HCT116 (cell line): ENCODE data around the gene PLD6. TPM values are rescaled to one million over a fixed set of nuclear protein-coding genes. Genes with fewer than 3 reads are reported as not detected.
"Not testable (repeated sequence)": the region's sequence is repeated elsewhere in the genome, so short reads cannot be mapped to it uniquely, and the experiment has no call there.

Experiments used
- ATAC-seq: fragments of 200-7000 bp; cut with Tn5 transposase; 2 replicates; pipeline ENCODE4 v1.9.1; 2020; ENCODE audit warnings: mild to moderate bottlenecking, moderate library complexity
- BruUV-seq: library from RNA; stranded (reverse); fragments of 400-500 nt; replicated peaks from 2 replicates; lab custom pipeline; 2021; lab: Mats Ljungman, UMichigan
- CTCF ChIA-PET: fragments of 300-600 bp; sonication (Branson Sonifier 250); formaldehyde crosslinking; loops from one replicate; lab custom pipeline; 2021; ENCODE audit warnings: antibody characterized with exemption; lab: Charles Lee
- POLR2A ChIA-PET: fragments of 300-600, 350-600 bp; sonication (Branson Sonifier 250); formaldehyde crosslinking; loops from one replicate; lab custom pipeline; 2021; ENCODE audit warnings: antibody characterized with exemption; lab: Charles Lee
- RAD21 ChIA-PET, 2 experiments: fragments of 300-600 bp; sonication (Branson Sonifier 250); formaldehyde crosslinking; loops; one replicate each; lab custom pipeline; 2023; ENCODE audit warnings: low total read pairs in 2 of 2; ENCODE audit not compliant: uncharacterized antibody in 2 of 2, unreplicated experiment in 2 of 2, low non-redundant PET in 1 of 2; lab: Charles Lee
- DNase-seq: peaks from one replicate; pipeline ENCODE4 v3.0.0-alpha.2; 2010; ENCODE audit warnings: low read depth, low spot score
- H2AFZ ChIP-seq: fragments of 200-600 bp; shearing (Covaris generic), sonication (generic); 2 replicates; pipeline ENCODE4 v1.6.1; 2017; ENCODE audit warnings: low read depth, mixed run types, mixed read lengths, antibody characterized with exemption, low read length; ENCODE audit not compliant: poor library complexity, severe bottlenecking
- H3K27ac ChIP-seq: 2 replicates; pipeline ENCODE4 v1.5.1; 2012; ENCODE audit warnings: low read depth, low read length
- H3K27me3 ChIP-seq: fragments of 200-600 bp; sonication (generic); 2 replicates; pipeline ENCODE4 v1.6.1; 2016; ENCODE audit warnings: mixed run types, low read length, mixed read lengths; ENCODE audit not compliant: insufficient read depth
- H3K36me3 ChIP-seq, 2 experiments: fragments of 200-500 bp in 1 of 2; fragments of 200-600 bp in 1 of 2; sonication (Bioruptor generic) in 1 of 2; sonication (generic) in 1 of 2; 2 replicates each; pipeline versions ENCODE4 v1.5.1 to v1.6.1; 2014 to 2016; ENCODE audit warnings: low read length in 2 of 2, inconsistent platforms in 1 of 2, mixed read lengths in 1 of 2, mixed run types in 1 of 2; ENCODE audit not compliant: insufficient read depth in 2 of 2, control insufficient read depth in 1 of 2
- H3K4me1 ChIP-seq, 2 experiments: fragments of 200-600 bp in 1 of 2; sonication (generic) in 1 of 2; 2 replicates each; pipeline versions ENCODE4 v1.5.1 to v1.6.1; 2012 to 2017; ENCODE audit warnings: low read length in 2 of 2, inconsistent platforms in 1 of 2, mild to moderate bottlenecking in 1 of 2, mixed read lengths in 1 of 2, mixed run types in 1 of 2, moderate library complexity in 1 of 2; ENCODE audit not compliant: insufficient read depth in 2 of 2, control insufficient read depth in 1 of 2
- H3K4me2 ChIP-seq: fragments of 200-600 bp; sonication (generic); 2 replicates; pipeline ENCODE4 v1.6.1; 2017; ENCODE audit warnings: mixed run types, low read length, mixed read lengths
- H3K4me3 ChIP-seq, 2 experiments: fragments of 200-600 bp in 1 of 2; sonication (generic) in 1 of 2; replicated peaks in 1 of 2; 2 replicates each; pipeline ENCODE4 v1.5.1; 2011 to 2016; ENCODE audit warnings: low read length in 2 of 2, control low read depth in 1 of 2, low read depth in 1 of 2, mild to moderate bottlenecking in 1 of 2, mixed read lengths in 1 of 2, mixed run types in 1 of 2
- H3K79me2 ChIP-seq: fragments of 200-600 bp; sonication (generic); 2 replicates; pipeline ENCODE4 v1.6.1; 2017; ENCODE audit warnings: mild to moderate bottlenecking, mixed run types, low read length, moderate library complexity, mixed read lengths; ENCODE audit not compliant: insufficient read depth
- H3K9ac ChIP-seq: fragments of 200-600 bp; sonication (generic); 2 replicates; pipeline ENCODE4 v1.6.1; 2016; ENCODE audit warnings: low read length, mixed read lengths
- H3K9me2 ChIP-seq: fragments of 200-600 bp; sonication (generic), shearing (Covaris generic); 2 replicates; pipeline ENCODE4 v1.6.1; 2017; ENCODE audit warnings: mixed run types, mild to moderate bottlenecking, moderate library complexity; ENCODE audit not compliant: insufficient read depth
- H3K9me3 ChIP-seq, 2 experiments: fragments of 200-500 bp in 1 of 2; fragments of 200-600 bp in 1 of 2; sonication (Bioruptor generic) in 1 of 2; sonication (generic) in 1 of 2; 2 replicates each; pipeline ENCODE4 v1.6.1; 2014 to 2017; ENCODE audit warnings: low read length in 2 of 2, mixed read lengths in 2 of 2, inconsistent platforms in 1 of 2, low read depth in 1 of 2, mild to moderate bottlenecking in 1 of 2, mixed run types in 1 of 2, moderate library complexity in 1 of 2; ENCODE audit not compliant: control insufficient read depth in 1 of 2, insufficient read depth in 1 of 2
- H4K20me1 ChIP-seq: fragments of 200-600 bp; sonication (generic), shearing (Covaris generic); 2 replicates; pipeline ENCODE4 v1.6.1; 2017; ENCODE audit warnings: mixed run types, mild to moderate bottlenecking, moderate library complexity; ENCODE audit not compliant: insufficient read depth
- EZH2phosphoT487 ChIP-seq: fragments of 200-600 bp; IDR thresholded peaks from 2 replicates; pipeline ENCODE4 v1.6.1; 2018; ENCODE audit warnings: antibody characterized with exemption, borderline replicate concordance
- POLR2AphosphoS5 ChIP-seq: IDR thresholded peaks from 2 replicates; pipeline ENCODE4 v1.6.1; 2011; ENCODE audit warnings: mild to moderate bottlenecking, low read depth, low read length, moderate library complexity
- SIN3A ChIP-seq: IDR thresholded peaks from 2 replicates; pipeline ENCODE4 v1.6.1; 2012; ENCODE audit warnings: low read depth
- ZFX ChIP-seq: fragments of 450-650 bp; IDR thresholded peaks from 2 replicates; pipeline ENCODE4 v1.6.1; 2017
- ZNF274 ChIP-seq: fragments of 200-500 bp; sonication (Bioruptor generic); IDR thresholded peaks from 2 replicates; pipeline ENCODE4 v1.6.1; 2014; ENCODE audit warnings: mild to moderate bottlenecking, low read depth, low read length, inconsistent platforms
- intact Hi-C: fragments of 100-400 bp; cut with micrococcal nuclease; formaldehyde crosslinking; loops from 2 replicates; pipeline ENCODE4 v1.10.0; 2022
- total RNA-seq: library from RNA; stranded (reverse); gene quantifications from one replicate; pipeline ENCODE4 v1.2.1, GENCODE V29; 2021; ENCODE audit not compliant: unreplicated experiment

Gene PLD6
- total RNA-seq, 1 experiment from 2014 or later = 15.6 TPM

DNA sequence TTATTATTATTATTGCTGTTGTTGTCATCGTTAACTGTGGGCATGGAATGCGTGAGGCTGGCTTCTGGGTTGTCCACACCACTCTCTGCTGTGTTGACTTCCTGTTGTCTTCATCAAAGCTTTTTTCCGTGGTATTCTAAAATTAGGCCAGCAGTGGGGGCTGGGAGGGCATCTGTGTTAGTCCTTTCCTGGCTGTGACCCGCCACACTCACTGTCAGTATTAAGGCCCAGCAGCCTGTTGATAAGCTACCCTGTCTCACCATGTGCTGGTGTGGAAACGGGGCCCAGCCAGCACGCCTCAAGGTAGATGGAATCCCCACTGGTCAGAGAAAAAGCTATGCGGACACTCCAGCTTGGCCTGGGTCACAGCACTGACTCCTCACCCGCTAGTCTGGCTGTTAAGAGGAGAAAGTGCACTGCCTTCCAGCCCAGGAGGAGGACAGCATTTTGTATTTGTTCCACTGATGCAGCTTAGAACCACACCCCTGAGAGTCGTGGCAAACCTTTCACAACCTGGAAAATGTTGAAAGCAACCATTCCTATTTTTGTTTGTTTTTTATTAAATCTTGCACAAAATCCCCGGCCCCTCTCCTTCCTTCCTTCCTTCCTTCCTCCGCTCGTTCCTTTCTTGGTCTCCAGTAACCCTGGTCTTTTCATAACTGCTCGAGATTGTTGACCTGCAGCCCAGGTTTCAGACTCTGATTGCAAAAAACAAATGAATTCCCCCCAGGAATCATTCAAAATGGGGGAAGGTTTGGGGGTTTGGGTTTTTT lies 21.0 kb downstream of the PLD6 start:
- CTCF ChIA-PET = not testable (repeated sequence)
- TSS peak; percentile 10 for BruUV-seq

DNA sequence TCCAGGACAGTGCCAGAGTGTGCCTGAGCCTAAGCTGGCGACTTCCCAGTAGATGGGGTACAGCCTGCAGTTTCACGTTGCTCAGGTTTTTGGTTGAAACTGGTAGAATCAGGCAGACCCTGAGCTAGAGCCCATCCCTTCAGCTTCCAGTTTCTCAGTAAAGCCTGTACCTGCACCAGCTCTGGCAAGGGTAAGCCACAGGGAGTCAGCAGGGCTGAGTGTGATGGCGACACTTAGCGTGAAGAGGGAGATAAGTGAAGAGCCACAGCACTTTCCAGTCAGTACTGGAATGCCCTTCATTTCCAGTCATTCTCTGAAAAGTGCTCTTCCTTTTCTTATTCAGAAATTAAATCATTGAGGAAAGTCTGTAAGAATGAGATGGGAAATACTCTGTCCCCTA lies 22.4 kb downstream of the PLD6 start:
- peaks cover 4 to 6% of the 10 kb centered on the region in 2 experiments; a peak in 2 of 4 replicates for H3K4me1 ChIP-seq
- H4K20me1 ChIP-seq = no peaks in the 10 kb centered on the region
- no peak overlapping the region for H3K4me2 ChIP-seq
- POLR2A ChIA-PET = no interaction called here
- no peak overlapping the region for H2AFZ ChIP-seq
- intact Hi-C loops = no loop called here
- no peak for DNase-seq
- no peaks in the 10 kb centered on the region for H3K27me3 ChIP-seq
- no peak overlapping the region for H3K4me3 ChIP-seq
- H3K27ac ChIP-seq = no peak overlapping the region
- RAD21 ChIA-PET = no interaction called here
- CTCF ChIA-PET = no interaction called here
- no peaks in the 10 kb centered on the region for H3K9me3 ChIP-seq
- no peaks in the 10 kb centered on the region for H3K79me2 ChIP-seq
- no peaks in the 10 kb centered on the region for H3K9me2 ChIP-seq
- no peak overlapping the region for H3K9ac ChIP-seq
- no TSS peak for BruUV-seq
- TF ChIP-seq SIN3A (no peak), ZNF274 (no peak), EZH2phosphoT487 (no peak), POLR2AphosphoS5 (no peak), ZFX (no peak)
- H3K36me3 ChIP-seq = peaks cover 15 to 43% of the 10 kb centered on the region in 2 experiments
- no peak for ATAC-seq

More for the DNA sequence above, 21.0 kb downstream of the PLD6 start:
- H3K4me3 ChIP-seq, RAD21 ChIA-PET, H3K9me3 ChIP-seq, H3K27ac ChIP-seq, POLR2A ChIA-PET, H3K9ac ChIP-seq, H3K4me2 ChIP-seq, intact Hi-C loops, H3K79me2 ChIP-seq, H4K20me1 ChIP-seq, H3K4me1 ChIP-seq, H3K9me2 ChIP-seq, ATAC-seq, H3K27me3 ChIP-seq, H2AFZ ChIP-seq, DNase-seq: not testable (repeated sequence)
- peaks cover 15 to 34% of the 10 kb centered on the region in 2 experiments for H3K36me3 ChIP-seq
